Body of pancreas (tissue), 4 donors: ENCODE measurements around the gene BCOR.

Experiments
- CTCF ChIP-seq, 7 experiments: fragments of 450-650 bp in 4 of 7; fragments of 200-600 bp in 3 of 7; sonication (generic) in 3 of 7; IDR thresholded peaks; one replicate each; pipeline ENCODE4 v1.5.1; 2016 to 2019; ENCODE audit warnings: antibody characterized with exemption in 7 of 7
- POLR2A ChIP-seq, 3 donors: fragments of 450-650 bp; IDR thresholded peaks; one replicate each; pipeline ENCODE4 v1.6.1; 2016; ENCODE audit warnings: antibody characterized with exemption in 3 of 3, mild to moderate bottlenecking in 2 of 3

GRCh38 chrX:40050532-40050931, 47.2 kb downstream of the BCOR start:
- no peak for TF ChIP-seq CTCF (IDR thresholded peaks at IDR 0.05)
- no peak for TF ChIP-seq POLR2A (IDR thresholded peaks at IDR 0.05)
